HUDEP-2 (cell line): Measurements from ENCODE around the gene INPP4B.
"Not testable (repeated sequence)": the region's sequence is repeated elsewhere in the genome, so short reads cannot be mapped to it uniquely, and the experiment has no call there.

ENCODE experiments used
- DNase-seq, 76 experiments: peaks; one replicate each; lab custom pipeline; 2025; ENCODE audit not compliant: unreplicated experiment in 76 of 76; lab: John Stamatoyannopoulos, UW

Gene INPP4B

DNA sequence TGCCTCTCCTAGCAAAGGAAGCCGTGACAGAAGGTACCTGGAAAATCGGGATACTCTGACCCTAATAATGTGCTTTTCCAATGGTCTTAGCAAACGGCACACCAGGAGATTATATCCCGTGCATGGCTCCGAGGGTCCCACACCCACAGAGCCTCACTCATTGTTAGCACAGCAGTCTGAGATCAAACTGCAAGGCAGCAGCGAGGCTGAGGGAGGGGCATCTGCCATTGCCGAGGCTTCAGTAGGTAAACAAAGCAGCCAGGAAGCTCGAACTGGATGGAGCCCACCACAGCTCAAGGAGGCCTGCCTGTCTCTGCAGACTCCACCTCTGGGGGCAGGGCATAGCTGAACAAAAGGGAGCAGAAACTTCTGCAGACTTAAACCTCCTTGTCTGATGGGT, 779.5 kb downstream of the INPP4B start:
- DNase-seq: not testable (repeated sequence)

GRCh38 chr4:142065086-142065647, 780.9 kb downstream of the INPP4B start:
- DNase-seq: no peak

DNA sequence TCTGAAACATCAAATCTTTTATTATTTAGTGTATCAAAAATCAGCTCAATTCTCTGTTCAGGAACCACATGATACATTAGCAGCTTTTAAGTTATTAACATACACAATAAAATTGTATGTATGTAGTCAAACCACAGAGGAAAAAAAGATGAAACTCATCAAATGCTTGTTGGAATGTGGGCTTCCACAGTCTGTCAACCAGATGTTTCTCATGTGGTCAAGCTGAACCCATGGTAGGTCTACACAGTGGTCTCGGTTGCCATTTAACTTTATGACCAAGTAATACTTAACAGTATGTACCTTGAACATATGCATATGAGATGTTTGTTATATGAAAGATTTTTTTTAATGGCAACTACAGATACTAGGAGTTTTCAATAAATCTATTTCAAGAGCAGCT, 781.9 kb downstream of the INPP4B start:
- no peak for DNase-seq

- DNase-seq: no peak
Observed at GRCh38 chr4:142045996-142046395, 800.1 kb downstream of the INPP4B start.

DNA sequence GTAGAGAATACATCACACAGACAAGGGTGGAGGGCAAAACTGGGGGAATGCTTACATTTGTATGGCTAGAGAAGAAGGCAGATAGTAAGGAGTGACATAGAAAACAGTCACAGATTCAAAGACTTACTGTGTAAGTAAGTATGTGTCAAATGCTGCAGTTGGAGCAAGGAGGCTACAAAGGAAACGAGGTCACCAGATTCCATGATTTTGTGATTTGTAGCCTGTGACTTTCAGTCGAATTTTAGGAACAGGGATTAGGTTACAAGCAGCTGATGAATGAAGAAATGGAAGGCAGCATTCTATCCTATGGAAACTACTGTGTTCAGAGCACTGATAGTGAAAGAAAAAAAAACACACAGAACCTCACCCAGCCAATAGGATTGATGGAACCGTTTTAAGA, 801.8 kb downstream of the INPP4B start:
- DNase-seq: no peak

GRCh38 chr4:142043509-142043908, 802.6 kb downstream of the INPP4B start:
- DNase-seq: no peak

DNA sequence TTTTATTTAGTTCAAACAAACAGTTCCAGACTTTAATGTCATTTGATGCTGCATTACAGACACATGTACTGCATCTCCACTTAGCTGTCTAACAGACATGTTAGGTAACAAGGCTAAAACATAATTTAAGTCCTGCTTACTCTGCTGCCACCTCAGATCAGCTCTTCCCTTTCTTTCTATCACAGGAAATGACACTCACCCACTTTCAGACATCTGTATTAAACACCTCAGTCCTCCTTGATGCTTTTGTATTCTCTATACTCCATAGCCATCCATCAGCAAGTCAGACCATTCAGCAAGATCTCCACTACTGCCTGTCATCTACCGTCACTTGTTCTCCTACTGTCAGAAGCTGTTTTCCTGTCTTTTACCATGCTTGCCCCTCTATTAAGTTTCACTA, 804.3 kb downstream of the INPP4B start:
- DNase-seq: no peak

DNA sequence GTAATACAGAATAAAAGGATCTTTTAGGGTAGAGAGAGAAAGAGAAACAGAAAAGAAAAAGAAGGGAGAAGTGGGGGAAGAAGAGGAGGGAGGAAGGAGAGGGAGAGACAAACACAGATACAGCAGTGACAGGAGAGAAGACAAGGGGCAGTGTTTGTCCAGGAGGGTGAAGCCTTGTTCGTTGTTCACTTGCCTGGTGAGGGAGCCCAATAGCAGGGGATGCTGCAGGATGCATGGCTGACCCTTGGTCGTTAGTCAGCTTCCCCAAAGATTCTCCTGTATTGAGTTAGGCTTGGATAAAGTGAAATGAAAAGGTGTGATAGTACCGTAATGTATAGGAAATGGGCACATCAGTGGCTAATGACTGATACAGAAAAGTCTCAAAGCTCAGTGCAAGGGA, 806.1 kb downstream of the INPP4B start:
- no peak for DNase-seq

DNA sequence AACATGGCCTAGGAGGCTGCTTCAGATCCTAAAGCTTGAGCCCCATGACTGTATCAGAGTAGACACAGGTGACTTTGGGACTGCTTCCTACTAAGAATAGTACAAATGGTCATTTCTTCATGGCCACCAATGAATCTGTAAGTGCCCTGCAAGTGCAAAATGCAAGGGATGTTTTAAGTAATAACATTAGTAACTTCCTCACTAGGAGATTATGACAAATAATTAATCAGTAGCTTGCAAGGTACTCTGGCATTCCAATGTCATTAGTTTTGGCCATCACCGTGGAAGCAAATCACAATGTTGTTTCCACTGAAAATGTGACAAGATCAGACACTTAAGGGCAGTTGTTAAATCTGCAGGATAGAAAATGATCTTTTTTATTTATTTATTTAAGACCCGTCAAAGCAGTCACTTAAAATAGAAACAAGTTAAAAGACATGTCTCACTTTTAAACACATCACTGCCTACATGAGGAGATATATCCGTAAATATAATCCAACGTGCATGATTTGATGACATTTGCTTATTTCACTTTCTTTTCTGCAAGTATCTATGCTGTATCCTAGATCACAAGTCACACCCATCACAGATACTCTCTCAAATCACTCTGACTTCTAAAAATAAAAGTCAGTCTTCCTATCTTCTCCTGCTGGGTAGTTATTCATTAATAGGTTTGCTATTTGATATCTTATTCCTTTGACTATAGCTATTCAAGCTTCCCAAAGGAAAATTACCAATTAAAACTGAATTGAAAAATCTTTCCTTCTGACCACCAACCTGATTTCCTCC, 809.1 kb downstream of the INPP4B start:
- DNase-seq: no peak

- no peak for DNase-seq
Observed at GRCh38 chr4:142035566-142035965, 810.5 kb downstream of the INPP4B start.

DNA sequence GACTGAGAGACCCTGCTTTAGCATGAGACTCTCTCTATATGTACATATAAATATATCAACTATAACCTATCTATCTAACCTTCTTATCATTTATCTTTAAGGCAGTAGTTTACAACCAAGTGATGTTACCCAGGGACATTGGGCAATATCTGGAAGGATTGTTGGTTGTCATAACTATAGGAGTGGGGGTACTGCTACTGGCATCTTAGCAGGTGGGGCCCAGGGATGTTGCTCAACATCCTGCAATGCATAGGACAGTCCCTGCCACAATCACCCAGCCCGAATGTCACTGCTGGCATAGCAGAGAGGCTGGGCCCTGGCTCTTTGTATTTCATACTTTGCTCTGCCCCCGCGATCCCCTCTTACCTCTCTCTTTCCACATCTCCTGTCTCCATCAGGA, 812.0 kb downstream of the INPP4B start:
- no peak for DNase-seq

DNA sequence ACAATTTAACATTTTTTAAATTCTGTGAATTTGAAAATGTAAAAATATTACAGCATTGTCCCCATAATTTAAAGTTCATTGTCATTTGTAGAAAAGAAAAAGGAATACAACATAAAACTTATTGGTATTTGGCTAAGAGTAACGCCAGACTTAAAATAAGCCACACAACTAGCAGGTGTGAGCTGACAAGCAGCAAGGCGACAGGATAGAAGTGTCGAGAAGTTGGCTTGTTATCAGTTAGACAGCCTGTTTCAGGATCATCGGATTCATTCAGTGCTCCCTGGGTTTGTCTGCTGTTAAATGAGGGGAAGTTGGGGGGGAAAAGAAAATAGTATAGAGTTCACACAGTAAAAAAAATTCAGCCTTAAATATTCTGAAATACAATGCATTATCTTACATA, 816.1 kb downstream of the INPP4B start:
- DNase-seq: no peak

DNA sequence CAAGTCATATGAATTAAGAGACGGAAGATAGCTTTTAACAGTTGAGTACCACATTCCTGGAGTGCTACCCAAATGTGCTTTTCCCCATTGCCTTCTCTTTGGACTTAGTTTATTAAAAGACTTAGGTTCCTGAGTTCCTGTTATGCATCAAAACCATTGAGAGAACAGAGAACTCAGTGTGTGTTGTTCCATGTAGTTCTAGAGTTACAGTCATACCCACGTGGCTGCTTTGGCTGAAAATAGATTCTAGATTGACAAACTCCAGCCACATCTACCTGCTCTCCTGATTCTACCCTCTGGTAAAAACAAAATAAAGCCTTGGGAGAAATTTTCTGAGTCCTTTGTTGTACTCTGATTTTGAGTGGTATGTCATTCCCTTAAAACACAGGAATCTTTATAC, 824.3 kb downstream of the INPP4B start:
- no peak for DNase-seq

GRCh38 chr4:142021181-142021580, 824.9 kb downstream of the INPP4B start:
- DNase-seq: no peak

GRCh38 chr4:142016031-142016430, 830.1 kb downstream of the INPP4B start:
- DNase-seq: no peak

DNA sequence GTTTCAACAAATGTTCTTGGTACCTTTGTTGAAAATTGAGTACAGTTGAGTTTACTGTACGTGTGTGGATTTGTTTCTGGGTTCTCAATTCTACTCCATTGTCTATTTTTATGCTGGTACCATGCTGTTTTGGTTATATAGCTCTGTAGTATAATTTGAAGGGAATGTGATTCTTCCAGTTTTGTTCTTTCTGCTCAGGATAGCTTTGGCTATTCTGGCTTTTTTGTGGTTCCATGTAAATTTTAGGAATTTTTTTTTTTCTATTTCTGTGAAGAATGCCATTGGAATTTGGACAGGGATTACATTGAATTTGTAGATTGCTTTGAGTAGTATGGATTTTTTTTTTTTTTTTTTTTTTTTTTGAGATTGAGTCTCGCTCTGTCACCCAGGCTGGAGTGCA, 836.4 kb downstream of the INPP4B start:
- DNase-seq: no peak

- DNase-seq: no peak
Observed at GRCh38 chr4:142005519-142005918, 840.6 kb downstream of the INPP4B start.

- DNase-seq: peak in 13 of 76 experiments; percentile 1 to 61 (median 11)
Observed at GRCh38 chr4:141999446-142000143, 846.5 kb downstream of the INPP4B start.

GRCh38 chr4:141995056-141995455, 851.0 kb downstream of the INPP4B start:
- DNase-seq: no peak

- DNase-seq: no peak
Observed at GRCh38 chr4:141977433-141977832, 868.7 kb downstream of the INPP4B start.
